ENCODE measurements around the gene PRODH.
"Not testable (repeated sequence)": the region's sequence is repeated elsewhere in the genome, so short reads cannot be mapped to it uniquely, and the experiment has no call there.

GRCh38 chr22:18958738-18959137, 22.6 kb upstream of the PRODH start:
- TF ChIP-seq POLR2A (IDR thresholded peaks at IDR 0.05; ENCODE audit: low read depth, low read length); POLR2AphosphoS5 (IDR thresholded peaks at IDR 0.05; ENCODE audit: low read depth, low read length); TAF1 (IDR thresholded peaks at IDR 0.05; ENCODE audit: low read depth, low read length); POU2F2 (IDR thresholded peaks at IDR 0.05; ENCODE audit: low read depth, low read length); PAX5 (IDR thresholded peaks at IDR 0.05; ENCODE audit: insufficient read depth, low read length, severe bottlenecking); SPI1 (IDR thresholded peaks at IDR 0.05; ENCODE audit: low read depth, low read length): not testable (repeated sequence)
